Body of pancreas (tissue), 4 donors: ENCODE measurements around the gene RGS6. TPM values are rescaled to one million over a fixed set of nuclear protein-coding genes. Genes with fewer than 3 reads are reported as not detected.
A peak's percentile ranks its signal among the peaks of the same experiment; 100 is the strongest.

Experiments used
- ATAC-seq: fragments of 150-250 bp; one replicate; pipeline ENCODE4 v1.9.1; 2016
- DNase-seq, 4 donors: peaks; one replicate each; pipeline ENCODE4 v3.0.0-alpha.2; 2019
- H3K27ac ChIP-seq, 4 donors: fragments of 200-600 bp; sonication (generic); 1 replicate in 3 of 4; 2 replicates in 1 of 4; pipeline versions ENCODE4 v1.5.1 to v1.6.1; 2016 to 2019; ENCODE audit warnings: mild to moderate bottlenecking in 1 of 4, mixed read lengths in 1 of 4, moderate library complexity in 1 of 4
- H3K27me3 ChIP-seq, 2 donors: fragments of 200-600 bp; sonication (generic); one replicate each; pipeline ENCODE4 v1.6.0; 2016; ENCODE audit warnings: mild to moderate bottlenecking in 1 of 2
- H3K36me3 ChIP-seq, 2 donors: fragments of 200-600 bp; sonication (generic); replicated peaks in 1 of 2; 2 replicates each; pipeline ENCODE4 v1.5.1; 2016; ENCODE audit warnings: low read depth in 2 of 2; ENCODE audit not compliant: insufficient read depth in 1 of 2
- H3K4me1 ChIP-seq: fragments of 200-600 bp; sonication (generic); one replicate; pipeline ENCODE4 v1.6.0; 2016
- H3K4me3 ChIP-seq, 2 donors: fragments of 200-600 bp; sonication (generic); 1 replicate in 1 of 2; 2 replicates in 1 of 2; pipeline ENCODE4 v1.5.1; 2016 to 2019
- H3K9me3 ChIP-seq, 3 donors: fragments of 200-600 bp; sonication (generic); 1 replicate in 2 of 3; 2 replicates in 1 of 3; pipeline ENCODE4 v1.5.1; 2016
- POLR2A ChIP-seq, 3 donors: fragments of 450-650 bp; IDR thresholded peaks; one replicate each; pipeline ENCODE4 v1.6.1; 2016; ENCODE audit warnings: antibody characterized with exemption in 3 of 3, mild to moderate bottlenecking in 2 of 3
- WGBS, 2 donors: methylation state at CpG; one replicate each; pipeline ENCODE4 v1.1.5; 2017; 5-methylcytosine and 5-hydroxymethylcytosine counted together
- intact Hi-C: fragments of 100-400 bp; cut with DNase I; formaldehyde crosslinking; loops from one replicate; pipeline ENCODE4 v1.15.1; 2023
- total RNA-seq, 2 donors: library from RNA; depleted of rRNA; stranded (reverse); fragments of >200 nt; gene quantifications; one replicate each; pipeline ENCODE4 v1.1.0, GENCODE V29; 2016
- TF ChIP-seq, protein P1 (sequence below), 7 experiments: fragments of 450-650 bp in 4 of 7; fragments of 200-600 bp in 3 of 7; sonication (generic) in 3 of 7; IDR thresholded peaks; one replicate each; pipeline ENCODE4 v1.5.1; 2016 to 2019; ENCODE audit warnings: antibody characterized with exemption in 7 of 7

Gene RGS6
- total RNA-seq, 2 donors from 2014 or later = 0.26 to 1.3 TPM

DNA sequence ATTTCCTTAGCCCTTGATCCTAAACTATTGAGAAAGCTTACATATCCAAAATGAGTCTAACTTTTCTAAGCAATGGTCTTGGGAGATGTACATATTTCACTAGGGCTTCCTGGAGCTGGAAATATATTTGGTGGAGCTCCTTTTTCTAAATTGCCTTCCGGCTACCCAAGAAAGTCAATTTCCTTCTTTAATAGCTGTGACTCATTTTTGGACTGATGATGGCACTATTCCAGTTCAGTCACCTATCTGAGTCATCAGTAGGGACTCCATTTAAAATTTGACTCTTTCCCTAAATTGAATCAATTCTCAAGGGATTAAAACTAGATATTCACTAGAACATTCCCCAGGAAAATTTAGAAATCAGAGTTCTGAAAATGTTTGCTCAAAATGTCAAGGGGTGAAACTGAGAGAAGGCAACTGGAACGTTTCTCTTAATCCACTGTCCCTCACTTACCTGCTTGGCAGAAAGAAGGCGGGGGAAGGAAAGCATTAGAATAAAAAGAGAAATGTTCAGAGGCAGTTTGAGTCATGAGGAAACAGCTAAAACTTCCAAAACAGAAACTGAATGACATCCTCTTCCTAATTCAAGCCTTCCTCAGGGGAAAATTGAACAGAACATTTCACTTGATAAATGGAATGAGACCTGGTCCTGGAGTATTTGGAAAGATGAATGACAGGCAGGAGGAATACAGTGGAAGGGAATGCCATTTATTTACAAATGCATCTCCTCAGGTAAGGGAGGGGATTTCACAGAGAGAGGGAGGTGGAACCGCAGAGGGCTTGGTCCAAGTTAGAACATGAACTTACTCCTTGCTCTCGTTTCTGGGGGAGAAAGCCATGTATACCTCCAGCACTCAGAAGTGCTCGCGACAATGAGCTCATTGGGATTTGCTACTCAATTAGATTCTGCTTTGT, 91.2 kb downstream of the RGS6 start:
- Histone ChIP-seq H3K36me3 (no peaks in the 10 kb centered on the region), H3K4me1 (no peaks in the 10 kb centered on the region), H3K9me3 (no peaks in the 10 kb centered on the region), H3K4me3 (no peak overlapping the region), H3K27ac (no peak overlapping the region), H3K27me3 (no peaks in the 10 kb centered on the region)
- no peak for DNase-seq
- TF ChIP-seq, protein P1, sequence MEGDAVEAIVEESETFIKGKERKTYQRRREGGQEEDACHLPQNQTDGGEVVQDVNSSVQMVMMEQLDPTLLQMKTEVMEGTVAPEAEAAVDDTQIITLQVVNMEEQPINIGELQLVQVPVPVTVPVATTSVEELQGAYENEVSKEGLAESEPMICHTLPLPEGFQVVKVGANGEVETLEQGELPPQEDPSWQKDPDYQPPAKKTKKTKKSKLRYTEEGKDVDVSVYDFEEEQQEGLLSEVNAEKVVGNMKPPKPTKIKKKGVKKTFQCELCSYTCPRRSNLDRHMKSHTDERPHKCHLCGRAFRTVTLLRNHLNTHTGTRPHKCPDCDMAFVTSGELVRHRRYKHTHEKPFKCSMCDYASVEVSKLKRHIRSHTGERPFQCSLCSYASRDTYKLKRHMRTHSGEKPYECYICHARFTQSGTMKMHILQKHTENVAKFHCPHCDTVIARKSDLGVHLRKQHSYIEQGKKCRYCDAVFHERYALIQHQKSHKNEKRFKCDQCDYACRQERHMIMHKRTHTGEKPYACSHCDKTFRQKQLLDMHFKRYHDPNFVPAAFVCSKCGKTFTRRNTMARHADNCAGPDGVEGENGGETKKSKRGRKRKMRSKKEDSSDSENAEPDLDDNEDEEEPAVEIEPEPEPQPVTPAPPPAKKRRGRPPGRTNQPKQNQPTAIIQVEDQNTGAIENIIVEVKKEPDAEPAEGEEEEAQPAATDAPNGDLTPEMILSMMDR (IDR thresholded peaks at IDR 0.05) = no peak
- TF ChIP-seq POLR2A (IDR thresholded peaks at IDR 0.05) = no peak
- WGBS, 2 donors = 25 to 30% methylated on average over 7 of the region's 7 CpGs
- ATAC-seq = no peak
- intact Hi-C loops = loop anchor here (5.0 kb wide), 1 partner anchor 269 kb away; no protein-coding TSS in a partner anchor

DNA sequence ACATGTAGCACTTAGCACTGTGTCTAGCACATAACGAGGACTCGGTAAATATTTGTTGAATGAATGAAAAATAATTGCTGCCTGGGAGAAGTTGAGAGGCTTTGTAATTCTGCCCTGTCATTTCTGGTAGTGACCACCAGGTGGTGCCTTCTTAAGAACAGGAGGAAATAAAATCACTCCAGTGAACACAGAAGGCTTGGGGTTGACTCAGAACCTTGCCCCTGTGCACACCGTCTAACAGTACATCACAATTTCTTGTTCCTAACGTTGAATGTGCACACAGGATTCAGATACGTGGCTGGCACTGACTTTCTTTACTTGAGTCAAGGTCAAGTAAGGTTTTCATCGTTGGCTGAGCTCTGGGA, 91.8 kb downstream of the RGS6 start:
- Histone ChIP-seq H3K36me3 (no peaks in the 10 kb centered on the region), H3K4me1 (no peaks in the 10 kb centered on the region), H3K27me3 (no peaks in the 10 kb centered on the region), H3K27ac (no peak overlapping the region), H3K4me3 (no peak overlapping the region), H3K9me3 (no peaks in the 10 kb centered on the region)
- ATAC-seq (peak; percentile 62), DNase-seq (peak; percentile 40 to 51 (median 42))
- 6 to 15% methylated on average over 6 of the region's 6 CpGs for WGBS, 2 donors
- TF ChIP-seq, protein P1 (IDR thresholded peaks at IDR 0.05) = peak; percentile 26 to 64 (median 55)
- TF ChIP-seq POLR2A (IDR thresholded peaks at IDR 0.05) = no peak
- intact Hi-C loops = loop anchor here (5.0 kb wide), 1 partner anchor 268 kb away; no protein-coding TSS in a partner anchor

DNA sequence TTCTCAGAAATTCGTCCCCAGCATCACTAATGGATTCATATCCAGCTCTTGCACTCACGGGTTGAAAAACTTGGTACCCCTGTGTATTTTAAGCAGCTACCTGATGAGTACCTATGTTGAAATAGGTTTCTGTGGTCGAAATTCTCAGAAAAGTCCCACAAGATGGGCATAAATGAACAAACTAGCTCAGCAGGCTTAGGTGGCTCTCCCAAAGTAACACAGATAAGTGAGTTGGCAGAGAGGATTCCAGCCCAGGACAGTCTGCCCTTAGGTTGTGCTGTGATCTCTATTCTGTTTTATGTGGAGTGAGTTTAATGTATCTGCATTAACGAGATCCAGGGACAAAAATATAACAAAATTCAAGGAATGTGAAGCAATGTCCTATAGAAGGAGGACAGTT, 92.3 kb downstream of the RGS6 start:
- WGBS, 2 donors = 42 to 43% methylated on average over 4 of the region's 4 CpGs
- no peaks in the 10 kb centered on the region for H3K27me3 ChIP-seq
- no peaks in the 10 kb centered on the region for H3K4me1 ChIP-seq
- no peak overlapping the region for H3K27ac ChIP-seq
- H3K4me3 ChIP-seq = no peak overlapping the region
- DNase-seq (no peak), ATAC-seq (no peak)
- intact Hi-C loops = loop anchor here (5.0 kb wide), 1 partner anchor 268 kb away; no protein-coding TSS in a partner anchor
- TF ChIP-seq, protein P1 (IDR thresholded peaks at IDR 0.05) = no peak
- TF ChIP-seq POLR2A (IDR thresholded peaks at IDR 0.05) = no peak
- H3K9me3 ChIP-seq = no peaks in the 10 kb centered on the region
- H3K36me3 ChIP-seq = no peaks in the 10 kb centered on the region

DNA sequence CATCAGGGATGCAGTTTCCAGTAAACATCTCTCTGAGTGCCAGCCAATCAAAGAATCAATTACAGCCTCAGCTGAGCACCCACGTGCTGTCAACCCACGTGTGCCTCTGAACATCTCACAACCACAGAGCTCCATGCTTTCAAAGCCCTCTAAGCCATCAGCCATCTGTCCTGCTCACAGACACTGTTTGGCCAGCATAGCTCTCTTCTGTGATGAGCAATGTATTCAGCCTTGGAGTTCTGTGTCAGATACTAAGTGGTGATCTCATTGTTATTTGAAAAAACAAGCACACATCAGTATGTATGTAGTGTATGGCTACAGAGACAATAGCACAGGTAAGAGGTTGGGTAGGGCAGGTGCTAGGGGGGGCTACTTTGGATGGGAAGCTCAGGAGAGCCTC, 94.3 kb downstream of the RGS6 start:
- DNase-seq (no peak), ATAC-seq (no peak)
- no peak overlapping the region for H3K4me3 ChIP-seq
- 0 to 23% methylated on average over 2 of the region's 2 CpGs for WGBS, 2 donors
- no peaks in the 10 kb centered on the region for H3K36me3 ChIP-seq
- intact Hi-C loops = no loop called here
- H3K27ac ChIP-seq = no peak overlapping the region
- no peaks in the 10 kb centered on the region for H3K27me3 ChIP-seq
- no peaks in the 10 kb centered on the region for H3K9me3 ChIP-seq
- TF ChIP-seq, protein P1 (IDR thresholded peaks at IDR 0.05) = no peak
- no peak for TF ChIP-seq POLR2A (IDR thresholded peaks at IDR 0.05)
- H3K4me1 ChIP-seq = no peaks in the 10 kb centered on the region
